Fibroblast of pulmonary artery (primary cell): Measurements from ENCODE around the gene MORN5.

Experiments used
- DNase-seq: peaks from one replicate; pipeline ENCODE4 v3.0.0-alpha.2; 2010; ENCODE audit warnings: low read depth
- H3K4me3 ChIP-seq: replicated peaks from 2 replicates; pipeline ENCODE4 v1.5.1; 2011; ENCODE audit warnings: low read depth, mild to moderate bottlenecking, control low read depth, low read length, moderate library complexity
- TF ChIP-seq, protein P1 (sequence below): IDR thresholded peaks from 2 replicates; pipeline ENCODE4 v1.5.1; 2011; ENCODE audit warnings: mild to moderate bottlenecking, control low read depth, low read length, inconsistent platforms; ENCODE audit errors: missing control alignments

The MORN5 gene

DNA sequence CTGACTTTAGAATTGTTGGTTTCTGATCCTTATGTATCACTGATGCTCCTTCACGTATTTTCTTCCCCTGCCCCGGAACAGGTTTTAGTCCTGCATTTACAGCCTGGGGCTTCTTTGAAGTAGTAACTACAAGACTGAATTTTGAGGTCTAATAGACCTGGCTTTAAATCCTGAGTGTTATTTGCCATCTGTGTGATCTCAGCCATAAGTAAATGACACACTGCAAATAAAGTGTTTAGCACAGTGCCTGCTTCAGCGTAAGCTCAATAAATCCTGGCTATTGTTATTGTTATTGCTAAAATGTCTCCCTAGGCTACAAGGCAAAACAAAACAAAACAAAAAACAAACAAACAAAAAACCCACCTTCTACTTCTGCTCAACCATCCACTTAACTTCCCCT is 84.6 kb downstream of the MORN5 start:
- no peak for DNase-seq
- TF ChIP-seq, protein P1, sequence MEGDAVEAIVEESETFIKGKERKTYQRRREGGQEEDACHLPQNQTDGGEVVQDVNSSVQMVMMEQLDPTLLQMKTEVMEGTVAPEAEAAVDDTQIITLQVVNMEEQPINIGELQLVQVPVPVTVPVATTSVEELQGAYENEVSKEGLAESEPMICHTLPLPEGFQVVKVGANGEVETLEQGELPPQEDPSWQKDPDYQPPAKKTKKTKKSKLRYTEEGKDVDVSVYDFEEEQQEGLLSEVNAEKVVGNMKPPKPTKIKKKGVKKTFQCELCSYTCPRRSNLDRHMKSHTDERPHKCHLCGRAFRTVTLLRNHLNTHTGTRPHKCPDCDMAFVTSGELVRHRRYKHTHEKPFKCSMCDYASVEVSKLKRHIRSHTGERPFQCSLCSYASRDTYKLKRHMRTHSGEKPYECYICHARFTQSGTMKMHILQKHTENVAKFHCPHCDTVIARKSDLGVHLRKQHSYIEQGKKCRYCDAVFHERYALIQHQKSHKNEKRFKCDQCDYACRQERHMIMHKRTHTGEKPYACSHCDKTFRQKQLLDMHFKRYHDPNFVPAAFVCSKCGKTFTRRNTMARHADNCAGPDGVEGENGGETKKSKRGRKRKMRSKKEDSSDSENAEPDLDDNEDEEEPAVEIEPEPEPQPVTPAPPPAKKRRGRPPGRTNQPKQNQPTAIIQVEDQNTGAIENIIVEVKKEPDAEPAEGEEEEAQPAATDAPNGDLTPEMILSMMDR = no peak
- H3K4me3 ChIP-seq = no peak overlapping the region

DNA sequence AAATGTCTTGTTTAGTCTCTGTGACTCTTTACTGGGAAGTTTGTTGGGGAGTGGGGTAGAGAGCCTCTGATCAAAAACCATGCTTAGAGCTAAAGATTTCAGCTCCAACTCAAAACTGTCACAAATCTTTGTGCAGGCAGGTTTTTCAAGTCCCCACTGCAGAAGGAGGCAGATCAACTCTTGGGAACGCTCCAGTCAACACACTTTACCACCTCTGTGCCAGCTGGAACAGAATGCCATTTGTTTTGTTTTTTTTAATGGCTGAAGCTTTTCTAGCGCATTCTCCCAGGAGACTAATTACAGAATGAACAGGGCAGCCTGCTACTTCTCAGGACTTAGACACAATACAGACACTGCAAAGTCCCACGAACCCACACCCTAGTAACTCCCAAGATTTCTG is 87.0 kb downstream of the MORN5 start:
- no peak for DNase-seq
- TF ChIP-seq, protein P1 = no peak
- no peak overlapping the region for H3K4me3 ChIP-seq

DNA sequence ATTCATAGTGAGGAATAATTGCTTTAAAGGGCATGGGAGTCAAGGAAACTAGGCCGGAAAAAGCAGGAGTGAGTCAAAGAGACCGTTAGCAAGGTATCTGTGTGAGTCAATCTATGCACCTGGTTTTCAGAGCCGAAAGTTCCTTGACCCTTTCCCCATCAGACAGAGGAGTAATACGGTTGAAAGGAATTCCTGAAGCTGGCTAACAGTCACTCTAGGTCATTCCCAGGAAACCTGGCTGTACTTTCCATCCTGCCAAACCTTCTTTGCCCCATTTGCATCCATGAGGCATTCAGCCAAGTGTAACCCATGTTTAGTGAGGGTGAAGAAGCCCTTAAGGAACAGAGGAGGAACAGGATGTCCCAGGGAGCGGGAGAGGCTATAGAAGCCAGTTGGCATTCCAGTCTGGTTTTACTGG is 88.7 kb downstream of the MORN5 start:
- TF ChIP-seq, protein P1 = no peak
- no peak for DNase-seq
- no peak overlapping the region for H3K4me3 ChIP-seq
